ENCODE data around the gene SNX10. TPM values are rescaled to one million over a fixed set of nuclear protein-coding genes. Genes with fewer than 3 reads are reported as not detected.

Gene SNX10
- total RNA-seq, 3 donors from 2014 or later (not counting 1 experiment from before 2014, with no cell fraction given) = 17.2 to 26.8 (median 21.3) TPM

DNA sequence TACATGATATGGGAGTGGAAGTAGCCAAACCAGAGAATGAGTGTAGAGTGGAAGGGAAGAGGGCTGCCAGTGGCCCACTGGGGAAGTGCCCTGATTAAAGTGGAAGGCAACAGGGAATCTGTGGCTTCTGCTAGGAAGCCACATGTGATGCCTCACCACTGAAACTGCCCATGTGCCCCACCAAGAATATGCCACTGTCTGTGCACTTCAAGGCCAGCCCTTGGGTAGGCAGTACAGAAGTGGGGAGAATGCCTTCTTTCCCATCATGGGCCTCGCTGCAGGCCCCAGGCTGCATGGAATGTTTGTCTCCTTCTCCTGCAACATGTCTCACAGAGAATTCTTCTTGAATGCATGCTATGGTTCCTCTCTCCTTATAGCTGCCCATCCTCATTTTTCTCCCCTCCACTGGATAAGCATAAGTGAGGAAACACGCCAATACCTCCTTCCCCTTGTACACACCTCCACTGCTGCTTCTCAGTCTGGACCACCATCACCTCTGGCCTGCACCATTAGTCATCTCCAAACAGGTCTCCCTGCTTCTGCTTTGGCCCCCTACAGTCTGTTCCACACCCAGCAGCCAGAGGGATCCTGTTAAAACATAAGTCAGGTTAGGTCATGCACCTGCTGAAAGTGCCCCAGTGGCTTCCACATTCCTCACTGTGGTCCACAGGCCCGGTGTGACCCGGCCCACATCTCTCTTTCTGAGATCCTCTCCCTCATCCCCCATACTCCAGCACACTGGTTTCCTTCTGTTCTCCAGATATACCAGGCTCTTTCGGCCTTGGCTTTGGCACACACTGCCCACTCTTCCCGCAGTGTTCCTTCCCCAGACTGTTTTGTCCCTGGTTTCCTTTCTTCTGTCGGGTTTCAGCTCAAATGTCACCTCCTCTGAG is 37.1 kb downstream of the SNX10 start:
- intact Hi-C loops (cut with micrococcal nuclease) = no loop called here
- H3K4me1 ChIP-seq (ENCODE audit: control insufficient read depth, insufficient read depth, low read length) = peaks cover 31% of the 10 kb centered on the region
- no peak overlapping the region for H3K4me3 Mint-ChIP-seq

GRCh38 chr7:26329520-26330255 is 38.0 kb downstream of the SNX10 start:
- Mint-ChIP-seq H3K4me1 (peaks cover 49 to 50% of the 10 kb centered on the region in 2 donors), H3K27me3 (ENCODE audit: low read depth in 2 of 2) (no peaks in the 10 kb centered on the region), H3K9me3 (no peaks in the 10 kb centered on the region), H3K36me3 (no peaks in the 10 kb centered on the region), H3K27ac (peak overlapping the region in 1 of 2 donors; percentile 71), H3K4me3 (no peak overlapping the region)
- Histone ChIP-seq H3K4me3 (ENCODE audit: low read length) (no peak overlapping the region), H3K9me3 (ENCODE audit: control insufficient read depth, insufficient read depth, low read length) (no peaks in the 10 kb centered on the region), H3K27me3 (ENCODE audit: control insufficient read depth, insufficient read depth, low read length) (no peaks in the 10 kb centered on the region), H3K36me3 (ENCODE audit: control insufficient read depth, insufficient read depth, low read length) (peaks cover 3% of the 10 kb centered on the region), H3K4me1 (ENCODE audit: control insufficient read depth, insufficient read depth, low read length) (peaks cover 33% of the 10 kb centered on the region), H3K27ac (ENCODE audit: low read length) (peak overlapping the region; percentile 1)
- ATAC-seq (peak in 2 of 3 donors; percentile 24 to 75), DNase-seq (no peak)
- WGBS (ENCODE audit: insufficient coverage) = 69% methylated on average over 13 of the region's 13 CpGs
- intact Hi-C loops (cut with micrococcal nuclease) = no loop called here
- TF ChIP-seq CTCF (IDR thresholded peaks at IDR 0.05) = no peak

More for the DNA sequence above, 37.1 kb downstream of the SNX10 start:
- no peak for TF ChIP-seq CTCF (IDR thresholded peaks at IDR 0.05)
- WGBS (ENCODE audit: insufficient coverage) = 94% methylated on average over 7 of the region's 7 CpGs
- ATAC-seq (peak; percentile 39 to 59 (median 49)), DNase-seq (no peak)
- Mint-ChIP-seq H3K27me3 (ENCODE audit: low read depth in 2 of 2) (no peaks in the 10 kb centered on the region), H3K9me3 (no peaks in the 10 kb centered on the region), H3K27ac (peak overlapping the region in 1 of 2 donors; percentile 71), H3K36me3 (no peaks in the 10 kb centered on the region), H3K4me1 (peaks cover 40% of the 10 kb centered on the region in 2 donors)
- Histone ChIP-seq H3K9me3 (ENCODE audit: control insufficient read depth, insufficient read depth, low read length) (no peaks in the 10 kb centered on the region), H3K4me3 (ENCODE audit: low read length) (no peak overlapping the region), H3K27ac (ENCODE audit: low read length) (peak overlapping the region; percentile 17), H3K27me3 (ENCODE audit: control insufficient read depth, insufficient read depth, low read length) (no peaks in the 10 kb centered on the region), H3K36me3 (ENCODE audit: control insufficient read depth, insufficient read depth, low read length) (peaks cover 3% of the 10 kb centered on the region)

DNA sequence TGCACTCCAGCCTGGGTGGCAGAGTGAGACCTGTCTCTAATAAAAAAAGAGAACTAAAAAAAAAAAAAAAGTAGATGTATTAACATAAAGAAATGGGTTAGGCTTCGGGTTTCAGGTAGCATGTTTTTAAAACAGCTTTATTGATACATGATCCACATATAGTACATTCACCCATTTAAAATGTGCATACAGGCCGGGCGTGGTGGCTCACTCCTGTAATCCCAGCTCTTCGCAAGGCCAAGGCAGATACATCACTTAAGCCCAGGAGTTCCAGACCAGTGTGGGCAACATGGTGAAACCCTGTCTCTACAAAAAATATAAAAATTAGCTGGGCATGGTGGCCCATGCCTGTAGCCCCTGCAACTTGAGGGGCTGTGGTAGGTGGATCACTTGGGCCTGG is 39.5 kb downstream of the SNX10 start:
- H3K4me1 Mint-ChIP-seq = peaks cover 58 to 59% of the 10 kb centered on the region in 2 donors
- no peak overlapping the region for H3K4me3 Mint-ChIP-seq
- H3K27ac Mint-ChIP-seq = no peak overlapping the region
- no peaks in the 10 kb centered on the region for H3K27me3 Mint-ChIP-seq (ENCODE audit: low read depth in 2 of 2)
- no peaks in the 10 kb centered on the region for H3K36me3 Mint-ChIP-seq
- intact Hi-C loops (cut with micrococcal nuclease) = no loop called here
- ATAC-seq (no peak), DNase-seq (no peak)
- Histone ChIP-seq H3K9me3 (ENCODE audit: control insufficient read depth, insufficient read depth, low read length) (no peaks in the 10 kb centered on the region), H3K36me3 (ENCODE audit: control insufficient read depth, insufficient read depth, low read length) (peaks cover 3% of the 10 kb centered on the region), H3K4me3 (ENCODE audit: low read length) (no peak overlapping the region), H3K27me3 (ENCODE audit: control insufficient read depth, insufficient read depth, low read length) (no peaks in the 10 kb centered on the region), H3K4me1 (ENCODE audit: control insufficient read depth, insufficient read depth, low read length) (peaks cover 42% of the 10 kb centered on the region), H3K27ac (ENCODE audit: low read length) (no peak overlapping the region)
- 100% methylated on average over 4 of the region's 4 CpGs for WGBS (ENCODE audit: insufficient coverage)
- no peak for TF ChIP-seq CTCF (IDR thresholded peaks at IDR 0.05)
- H3K9me3 Mint-ChIP-seq = no peaks in the 10 kb centered on the region
